ENCODE measurements around the gene NPHP4. TPM values are rescaled to one million over a fixed set of nuclear protein-coding genes. Genes with fewer than 3 reads are reported as not detected.
"Not testable (repeated sequence)": the region's sequence is repeated elsewhere in the genome, so short reads cannot be mapped to it uniquely, and the experiment has no call there.

Gene NPHP4
- total RNA-seq, 4 donors from 2014 or later = 9.2 to 35.5 (median 18.3) TPM

GRCh38 chr1:6019166-6019845 lies 27.1 kb upstream of the NPHP4 start:
- Histone ChIP-seq H3K4me1 (no peaks in the 10 kb centered on the region), H3K36me3 (no peaks in the 10 kb centered on the region), H3K27ac (no peak overlapping the region)

GRCh38 chr1:6017654-6018053 lies 25.4 kb upstream of the NPHP4 start:
- not testable (repeated sequence) for H3K36me3 ChIP-seq, H3K27ac ChIP-seq, H3K27me3 ChIP-seq, H3K9me3 ChIP-seq, DNase-seq, H3K4me3 ChIP-seq, H3K4me1 ChIP-seq

More at GRCh38 chr1:6019166-6019845, 27.1 kb upstream of the NPHP4 start:
- H3K9me3 ChIP-seq = no peaks in the 10 kb centered on the region
- no peak overlapping the region for H3K4me3 ChIP-seq
- no peaks in the 10 kb centered on the region for H3K27me3 ChIP-seq
- TF ChIP-seq POLR2A (IDR thresholded peaks at IDR 0.05) (no peak), CTCF (IDR thresholded peaks at IDR 0.05) (no peak)
- DNase-seq = no peak

- TF ChIP-seq CTCF (IDR thresholded peaks at IDR 0.05) (no peak), POLR2A (IDR thresholded peaks at IDR 0.05) (no peak)
- Histone ChIP-seq H3K27me3 (no peaks in the 10 kb centered on the region), H3K4me1 (no peaks in the 10 kb centered on the region), H3K36me3 (no peaks in the 10 kb centered on the region), H3K27ac (no peak overlapping the region), H3K4me3 (no peak overlapping the region), H3K9me3 (no peaks in the 10 kb centered on the region)
- no peak for DNase-seq
Observed at GRCh38 chr1:6016191-6016865, 24.1 kb upstream of the NPHP4 start.

- H3K36me3 ChIP-seq = no peaks in the 10 kb centered on the region
- H3K4me3 ChIP-seq = no peak overlapping the region
- no peak for DNase-seq
- no peak for TF ChIP-seq POLR2A (IDR thresholded peaks at IDR 0.05)
- no peaks in the 10 kb centered on the region for H3K4me1 ChIP-seq
- no peak overlapping the region for H3K27ac ChIP-seq
- no peaks in the 10 kb centered on the region for H3K27me3 ChIP-seq
- H3K9me3 ChIP-seq = no peaks in the 10 kb centered on the region
Observed at GRCh38 chr1:6014130-6014999, 22.1 kb upstream of the NPHP4 start.

GRCh38 chr1:6013491-6013890 lies 21.3 kb upstream of the NPHP4 start:
- no peaks in the 10 kb centered on the region for H3K4me1 ChIP-seq
- TF ChIP-seq POLR2A (IDR thresholded peaks at IDR 0.05) (no peak), CTCF (IDR thresholded peaks at IDR 0.05) (no peak)
- H3K9me3 ChIP-seq = no peaks in the 10 kb centered on the region
- H3K36me3 ChIP-seq = no peaks in the 10 kb centered on the region
- no peaks in the 10 kb centered on the region for H3K27me3 ChIP-seq
- no peak overlapping the region for H3K27ac ChIP-seq
- no peak overlapping the region for H3K4me3 ChIP-seq
- no peak for DNase-seq

GRCh38 chr1:6012529-6013318 lies 20.5 kb upstream of the NPHP4 start:
- Histone ChIP-seq H3K27ac (no peak overlapping the region), H3K4me3 (no peak overlapping the region), H3K27me3 (no peaks in the 10 kb centered on the region), H3K36me3 (no peaks in the 10 kb centered on the region), H3K9me3 (no peaks in the 10 kb centered on the region), H3K4me1 (no peaks in the 10 kb centered on the region)
- TF ChIP-seq CTCF (IDR thresholded peaks at IDR 0.05) (no peak), POLR2A (IDR thresholded peaks at IDR 0.05) (no peak)
- no peak for DNase-seq
